HL-60 (cell line): ENCODE results near the gene SSC5D.

Experiments
- DNase-seq, 2 experiments: peaks; one replicate each; pipeline ENCODE4 v3.0.0-alpha.2; 2010 to 2020; ENCODE audit warnings: low read depth in 1 of 2, low spot score in 1 of 2
- H3K27ac ChIP-seq: fragments of 250-450 bp; sonication (Bioruptor Pico); replicated peaks from 2 replicates; pipeline ENCODE4 v1.5.1; 2020; ENCODE audit warnings: mild to moderate bottlenecking, moderate library complexity
- H3K27me3 ChIP-seq: fragments of 250-450 bp; sonication (Bioruptor Pico); 2 replicates; pipeline ENCODE4 v1.5.1; 2021; ENCODE audit warnings: mild to moderate bottlenecking, moderate library complexity; ENCODE audit not compliant: insufficient read depth, poor library complexity, severe bottlenecking
- H3K4me3 ChIP-seq: replicated peaks from 2 replicates; pipeline ENCODE4 v1.5.1; 2011; ENCODE audit warnings: mild to moderate bottlenecking, control low read depth, low read length; ENCODE audit not compliant: insufficient read depth
- GABPA ChIP-seq: IDR thresholded peaks from 2 replicates; pipeline ENCODE4 v1.6.1; 2012; ENCODE audit warnings: low read depth
- POLR2AphosphoS5 ChIP-seq: IDR thresholded peaks from 2 replicates; pipeline ENCODE4 v1.6.1; 2012; ENCODE audit warnings: low read depth
- SPI1 ChIP-seq: IDR thresholded peaks from 2 replicates; pipeline ENCODE4 v1.6.1; 2012; ENCODE audit warnings: low read depth, mild to moderate bottlenecking, borderline replicate concordance
- TF ChIP-seq, protein P1 (sequence below): IDR thresholded peaks from 2 replicates; pipeline ENCODE4 v1.6.1; 2012; ENCODE audit warnings: low read depth; ENCODE audit not compliant: insufficient replicate concordance
- TF ChIP-seq, protein P2 (sequence below): IDR thresholded peaks from one replicate; pipeline ENCODE4 v1.5.1; 2011; ENCODE audit warnings: low read length, control low read depth, inconsistent platforms; ENCODE audit not compliant: insufficient read depth

Gene SSC5D

DNA sequence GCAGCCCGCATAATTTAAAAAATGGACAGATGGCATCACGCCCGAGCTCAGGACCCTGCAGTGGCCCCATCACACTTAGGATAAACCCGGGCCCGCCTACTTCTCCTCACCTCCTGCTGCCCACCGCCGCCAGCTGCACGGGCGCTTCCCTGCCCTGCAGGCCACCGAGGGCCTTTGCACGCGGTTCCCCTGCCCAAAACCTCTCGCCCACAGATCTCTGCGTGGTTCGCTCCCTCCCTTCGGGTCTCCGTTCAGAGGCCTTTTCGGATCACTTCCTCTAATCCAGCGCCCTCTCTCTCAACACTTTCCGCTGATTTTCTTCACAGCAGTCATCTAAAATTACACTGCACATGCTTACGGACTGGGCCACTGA, 46.9 kb upstream of the SSC5D start:
- TF ChIP-seq, protein P1, sequence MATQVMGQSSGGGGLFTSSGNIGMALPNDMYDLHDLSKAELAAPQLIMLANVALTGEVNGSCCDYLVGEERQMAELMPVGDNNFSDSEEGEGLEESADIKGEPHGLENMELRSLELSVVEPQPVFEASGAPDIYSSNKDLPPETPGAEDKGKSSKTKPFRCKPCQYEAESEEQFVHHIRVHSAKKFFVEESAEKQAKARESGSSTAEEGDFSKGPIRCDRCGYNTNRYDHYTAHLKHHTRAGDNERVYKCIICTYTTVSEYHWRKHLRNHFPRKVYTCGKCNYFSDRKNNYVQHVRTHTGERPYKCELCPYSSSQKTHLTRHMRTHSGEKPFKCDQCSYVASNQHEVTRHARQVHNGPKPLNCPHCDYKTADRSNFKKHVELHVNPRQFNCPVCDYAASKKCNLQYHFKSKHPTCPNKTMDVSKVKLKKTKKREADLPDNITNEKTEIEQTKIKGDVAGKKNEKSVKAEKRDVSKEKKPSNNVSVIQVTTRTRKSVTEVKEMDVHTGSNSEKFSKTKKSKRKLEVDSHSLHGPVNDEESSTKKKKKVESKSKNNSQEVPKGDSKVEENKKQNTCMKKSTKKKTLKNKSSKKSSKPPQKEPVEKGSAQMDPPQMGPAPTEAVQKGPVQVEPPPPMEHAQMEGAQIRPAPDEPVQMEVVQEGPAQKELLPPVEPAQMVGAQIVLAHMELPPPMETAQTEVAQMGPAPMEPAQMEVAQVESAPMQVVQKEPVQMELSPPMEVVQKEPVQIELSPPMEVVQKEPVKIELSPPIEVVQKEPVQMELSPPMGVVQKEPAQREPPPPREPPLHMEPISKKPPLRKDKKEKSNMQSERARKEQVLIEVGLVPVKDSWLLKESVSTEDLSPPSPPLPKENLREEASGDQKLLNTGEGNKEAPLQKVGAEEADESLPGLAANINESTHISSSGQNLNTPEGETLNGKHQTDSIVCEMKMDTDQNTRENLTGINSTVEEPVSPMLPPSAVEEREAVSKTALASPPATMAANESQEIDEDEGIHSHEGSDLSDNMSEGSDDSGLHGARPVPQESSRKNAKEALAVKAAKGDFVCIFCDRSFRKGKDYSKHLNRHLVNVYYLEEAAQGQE: peak; percentile 16
- TF ChIP-seq POLR2AphosphoS5 (no peak), SPI1 (peak; percentile 88; the same call in 1 of the 2 replicates), GABPA (no peak)
- TF ChIP-seq, protein P2, sequence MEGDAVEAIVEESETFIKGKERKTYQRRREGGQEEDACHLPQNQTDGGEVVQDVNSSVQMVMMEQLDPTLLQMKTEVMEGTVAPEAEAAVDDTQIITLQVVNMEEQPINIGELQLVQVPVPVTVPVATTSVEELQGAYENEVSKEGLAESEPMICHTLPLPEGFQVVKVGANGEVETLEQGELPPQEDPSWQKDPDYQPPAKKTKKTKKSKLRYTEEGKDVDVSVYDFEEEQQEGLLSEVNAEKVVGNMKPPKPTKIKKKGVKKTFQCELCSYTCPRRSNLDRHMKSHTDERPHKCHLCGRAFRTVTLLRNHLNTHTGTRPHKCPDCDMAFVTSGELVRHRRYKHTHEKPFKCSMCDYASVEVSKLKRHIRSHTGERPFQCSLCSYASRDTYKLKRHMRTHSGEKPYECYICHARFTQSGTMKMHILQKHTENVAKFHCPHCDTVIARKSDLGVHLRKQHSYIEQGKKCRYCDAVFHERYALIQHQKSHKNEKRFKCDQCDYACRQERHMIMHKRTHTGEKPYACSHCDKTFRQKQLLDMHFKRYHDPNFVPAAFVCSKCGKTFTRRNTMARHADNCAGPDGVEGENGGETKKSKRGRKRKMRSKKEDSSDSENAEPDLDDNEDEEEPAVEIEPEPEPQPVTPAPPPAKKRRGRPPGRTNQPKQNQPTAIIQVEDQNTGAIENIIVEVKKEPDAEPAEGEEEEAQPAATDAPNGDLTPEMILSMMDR: no peak
- peaks cover 34% of the 10 kb centered on the region for H3K27me3 ChIP-seq
- H3K27ac ChIP-seq: no peak overlapping the region
- no peak overlapping the region for H3K4me3 ChIP-seq
- peak in 1 of 2 experiments; percentile 70 for DNase-seq

DNA sequence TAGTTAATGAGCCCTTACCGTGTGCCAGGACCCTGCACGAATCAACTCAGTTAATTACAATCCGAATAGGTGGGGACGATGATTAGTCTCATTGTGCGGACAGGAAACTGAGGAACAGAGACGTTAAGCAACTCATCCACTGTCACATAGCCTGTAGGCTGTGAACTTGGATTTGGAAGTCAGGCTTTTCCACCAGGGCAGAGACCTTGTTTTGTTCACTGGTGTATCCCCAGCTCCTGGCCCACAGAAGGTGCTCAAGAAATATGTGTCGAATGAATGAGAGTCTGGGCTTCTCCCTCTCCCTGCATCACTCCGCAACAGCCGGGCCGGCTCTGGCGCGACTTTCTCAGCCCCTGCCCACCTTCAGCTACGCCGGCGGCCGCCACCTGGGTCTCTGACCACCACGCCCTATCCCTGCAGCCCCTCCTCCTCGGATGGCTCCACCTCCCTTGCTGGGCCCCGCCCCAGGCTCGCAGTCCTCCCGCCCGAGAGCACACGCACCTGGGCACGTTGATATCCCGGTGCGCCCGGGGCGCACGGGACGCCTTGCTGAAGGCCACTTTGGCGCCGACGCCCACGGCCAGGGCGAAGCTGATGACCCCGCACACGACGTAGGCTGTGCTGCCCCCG, 46.4 kb upstream of the SSC5D start:
- H3K27ac ChIP-seq: no peak overlapping the region
- TF ChIP-seq GABPA: no peak
- TF ChIP-seq, protein P1: no peak
- TF ChIP-seq POLR2AphosphoS5: no peak
- TF ChIP-seq, protein P2: no peak
- no peak for TF ChIP-seq SPI1
- peaks cover 34% of the 10 kb centered on the region for H3K27me3 ChIP-seq
- H3K4me3 ChIP-seq: no peak overlapping the region
- no peak for DNase-seq

DNA sequence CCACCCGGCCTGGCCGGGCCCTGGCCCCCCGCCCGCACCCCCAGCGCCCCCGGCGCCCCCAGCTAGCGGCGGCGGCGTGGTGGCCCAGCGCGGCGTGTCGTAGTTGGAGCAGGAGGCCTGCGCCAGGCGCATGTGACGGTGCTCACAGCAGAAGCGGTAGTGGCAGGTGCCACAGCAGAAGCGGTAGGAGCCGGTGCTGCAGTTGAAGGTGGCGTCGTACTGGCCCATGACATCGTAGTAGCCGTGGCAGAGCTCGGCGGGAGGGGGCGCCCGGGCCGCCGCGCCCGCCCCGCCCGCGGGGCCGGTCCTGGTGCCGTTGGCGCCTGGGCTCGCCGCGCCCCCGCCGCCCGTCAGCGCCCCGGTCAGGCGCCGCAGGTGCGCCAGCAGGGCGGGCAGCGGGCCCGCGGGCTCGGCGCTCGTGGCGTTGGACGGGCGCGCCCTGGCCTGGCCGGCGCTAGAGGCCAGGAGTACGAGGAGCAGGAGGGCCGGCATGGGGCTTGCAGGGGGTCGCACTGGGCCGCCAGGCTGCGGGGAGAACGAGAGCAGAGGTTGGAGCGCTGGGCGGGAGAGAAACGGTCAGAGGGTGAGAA, 45.8 kb upstream of the SSC5D start:
- peaks cover 34% of the 10 kb centered on the region for H3K27me3 ChIP-seq
- H3K27ac ChIP-seq: no peak overlapping the region
- no peak overlapping the region for H3K4me3 ChIP-seq
- TF ChIP-seq SPI1 (no peak), POLR2AphosphoS5 (no peak), GABPA (no peak)
- TF ChIP-seq, protein P2: no peak
- TF ChIP-seq, protein P1: no peak
- DNase-seq: peak in 1 of 2 experiments; percentile 30
